ENCODE data around the gene DENND4C.

Gene DENND4C

GRCh38 chr9:19358701-19359100, 128.2 kb downstream of the DENND4C start:
- Histone ChIP-seq H3K4me3 (ENCODE audit: control insufficient read depth in 1 of 7, extremely low read depth in 1 of 7, insufficient read depth in 4 of 7, low read depth in 2 of 7, low read length in 6 of 7) (no peak overlapping the region), H3K27me3 (replicated peaks in 2 of 5; ENCODE audit: control insufficient read depth in 4 of 5, insufficient read depth in 5 of 5, low read length in 4 of 5) (no peaks in the 10 kb centered on the region), H3K9me3 (ENCODE audit: control extremely low read depth in 1 of 5, control insufficient read depth in 4 of 5, insufficient read depth in 2 of 5, low read depth in 1 of 5, low read length in 4 of 5) (no peaks in the 10 kb centered on the region), H3K27ac (ENCODE audit: insufficient read depth in 1 of 2, low read depth in 1 of 2, low read length in 2 of 2, poor library complexity in 1 of 2, severe bottlenecking in 2 of 2) (no peak overlapping the region), H3K36me3 (ENCODE audit: control insufficient read depth in 4 of 4, insufficient read depth in 4 of 4, low read length in 3 of 4) (peaks cover 13 to 55% (median 31%) of the 10 kb centered on the region in 4 experiments), H3K4me1 (ENCODE audit: control extremely low read depth in 1 of 4, control insufficient read depth in 4 of 4, insufficient read depth in 4 of 4, low read length in 3 of 4) (no peaks in the 10 kb centered on the region)
- ChIA-PET CTCF (interaction anchor here (0.6 to 1.0 kb wide), 4 partner anchors 19 to 99 kb away, joined by 3 to 4 read pairs (median 3); no protein-coding TSS in a partner anchor), POLR2A (no interaction called here)
- DNase-seq = no peak
- no CpG with 5 or more reads among the region's 3 CpGs for WGBS (ENCODE audit: insufficient coverage)

DNA sequence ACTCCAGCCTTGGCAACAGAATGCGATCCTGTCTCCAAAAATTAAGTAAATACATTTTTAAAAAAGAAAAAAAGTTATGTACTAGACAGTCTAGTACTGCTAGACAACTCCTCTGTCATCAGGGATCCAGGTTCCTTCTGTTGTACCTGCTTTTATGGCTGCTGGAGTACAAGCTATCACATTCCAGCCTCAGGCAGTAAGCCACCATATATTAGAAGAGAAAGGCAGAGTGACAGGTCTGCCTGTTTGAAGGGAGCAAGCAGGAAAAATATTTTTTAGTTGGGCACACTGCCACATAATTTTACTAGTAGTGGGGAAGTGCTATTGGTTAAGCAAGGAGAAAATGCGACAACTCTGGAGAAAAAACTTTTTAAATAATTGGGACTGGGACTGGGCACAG, 138.6 kb downstream of the DENND4C start:
- Histone ChIP-seq H3K4me1 (ENCODE audit: control extremely low read depth in 1 of 4, control insufficient read depth in 4 of 4, insufficient read depth in 4 of 4, low read length in 3 of 4) (peaks cover 0 to 6% (median under 1%) of the 10 kb centered on the region in 4 experiments), H3K27ac (ENCODE audit: insufficient read depth in 1 of 2, low read depth in 1 of 2, low read length in 2 of 2, poor library complexity in 1 of 2, severe bottlenecking in 2 of 2) (peak overlapping the region in 1 of 2 experiments; percentile 26), H3K27me3 (replicated peaks in 2 of 5; ENCODE audit: control insufficient read depth in 4 of 5, insufficient read depth in 5 of 5, low read length in 4 of 5) (no peaks in the 10 kb centered on the region), H3K36me3 (ENCODE audit: control insufficient read depth in 4 of 4, insufficient read depth in 4 of 4, low read length in 3 of 4) (peaks cover 10 to 47% (median 20%) of the 10 kb centered on the region in 4 experiments), H3K4me3 (ENCODE audit: control insufficient read depth in 1 of 7, extremely low read depth in 1 of 7, insufficient read depth in 4 of 7, low read depth in 2 of 7, low read length in 6 of 7) (no peak overlapping the region), H3K9me3 (ENCODE audit: control extremely low read depth in 1 of 5, control insufficient read depth in 4 of 5, insufficient read depth in 2 of 5, low read depth in 1 of 5, low read length in 4 of 5) (no peaks in the 10 kb centered on the region)
- no peak for DNase-seq
- ChIA-PET CTCF (interaction anchor here (1.1 to 1.2 kb wide), 2 partner anchors 88 to 90 kb away, joined by 3 to 4 read pairs; no protein-coding TSS in a partner anchor), POLR2A (no interaction called here)
- WGBS (ENCODE audit: insufficient coverage) = 67% methylated on average over 1 of the region's 2 CpGs

DNA sequence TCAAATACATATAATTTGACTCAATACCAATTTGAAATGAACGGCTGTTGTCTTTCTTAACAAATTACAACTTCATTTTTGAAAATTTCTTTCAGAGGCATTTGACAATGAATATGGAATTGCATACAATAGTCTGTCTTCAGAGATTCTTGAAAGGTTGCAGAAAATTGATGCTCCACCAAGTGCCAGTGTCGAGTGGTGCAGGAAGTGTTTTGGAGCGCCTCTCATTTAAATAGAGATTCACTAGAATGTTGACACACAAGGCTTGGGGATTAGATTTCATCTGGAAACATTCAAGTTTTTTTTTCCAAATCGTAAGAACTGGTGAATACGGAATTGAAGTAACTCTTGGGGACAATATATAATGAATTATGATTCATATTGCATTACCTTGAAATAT, 141.4 kb downstream of the DENND4C start:
- 79% methylated on average over 2 of the region's 5 CpGs for WGBS (ENCODE audit: insufficient coverage)
- Histone ChIP-seq H3K4me3 (ENCODE audit: control insufficient read depth in 1 of 7, extremely low read depth in 1 of 7, insufficient read depth in 4 of 7, low read depth in 2 of 7, low read length in 6 of 7) (no peak overlapping the region), H3K27ac (ENCODE audit: insufficient read depth in 1 of 2, low read depth in 1 of 2, low read length in 2 of 2, poor library complexity in 1 of 2, severe bottlenecking in 2 of 2) (no peak overlapping the region), H3K36me3 (ENCODE audit: control insufficient read depth in 4 of 4, insufficient read depth in 4 of 4, low read length in 3 of 4) (peaks cover 3 to 63% (median 39%) of the 10 kb centered on the region in 4 experiments), H3K27me3 (replicated peaks in 2 of 5; ENCODE audit: control insufficient read depth in 4 of 5, insufficient read depth in 5 of 5, low read length in 4 of 5) (no peaks in the 10 kb centered on the region), H3K4me1 (ENCODE audit: control extremely low read depth in 1 of 4, control insufficient read depth in 4 of 4, insufficient read depth in 4 of 4, low read length in 3 of 4) (peaks cover 0 to 7% (median 1%) of the 10 kb centered on the region in 4 experiments), H3K9me3 (ENCODE audit: control extremely low read depth in 1 of 5, control insufficient read depth in 4 of 5, insufficient read depth in 2 of 5, low read depth in 1 of 5, low read length in 4 of 5) (no peaks in the 10 kb centered on the region)
- ChIA-PET CTCF (interaction anchor here (0.6 kb wide), 1 partner anchor 25 kb away, joined by 3 read pairs; no protein-coding TSS in a partner anchor), POLR2A (interaction anchor here (0.7 to 0.9 kb wide), 2 partner anchors 11 to 84 kb away, joined by 3 to 9 read pairs; no protein-coding TSS in a partner anchor)
- peak in 2 of 3 donors; percentile 34 to 39 for DNase-seq

GRCh38 chr9:19372567-19372966, 142.1 kb downstream of the DENND4C start:
- CTCF ChIA-PET = no interaction called here
- no peaks in the 10 kb centered on the region for H3K27me3 ChIP-seq (replicated peaks in 2 of 5; ENCODE audit: control insufficient read depth in 4 of 5, insufficient read depth in 5 of 5, low read length in 4 of 5)
- no peak overlapping the region for H3K4me3 ChIP-seq (ENCODE audit: control insufficient read depth in 1 of 7, extremely low read depth in 1 of 7, insufficient read depth in 4 of 7, low read depth in 2 of 7, low read length in 6 of 7)
- POLR2A ChIA-PET = interaction anchor here (0.7 kb wide), 1 partner anchor 84 kb away, joined by 9 read pairs; no protein-coding TSS in a partner anchor
- no peak overlapping the region for H3K27ac ChIP-seq (ENCODE audit: insufficient read depth in 1 of 2, low read depth in 1 of 2, low read length in 2 of 2, poor library complexity in 1 of 2, severe bottlenecking in 2 of 2)
- peaks cover 5 to 67% (median 45%) of the 10 kb centered on the region in 4 experiments for H3K36me3 ChIP-seq (ENCODE audit: control insufficient read depth in 4 of 4, insufficient read depth in 4 of 4, low read length in 3 of 4)
- H3K4me1 ChIP-seq (ENCODE audit: control extremely low read depth in 1 of 4, control insufficient read depth in 4 of 4, insufficient read depth in 4 of 4, low read length in 3 of 4) = peaks cover 0 to 14% (median 3%) of the 10 kb centered on the region in 4 experiments
- 85% methylated on average over 5 of the region's 8 CpGs for WGBS (ENCODE audit: insufficient coverage)
- H3K9me3 ChIP-seq (ENCODE audit: control extremely low read depth in 1 of 5, control insufficient read depth in 4 of 5, insufficient read depth in 2 of 5, low read depth in 1 of 5, low read length in 4 of 5) = no peaks in the 10 kb centered on the region
- DNase-seq = no peak

DNA sequence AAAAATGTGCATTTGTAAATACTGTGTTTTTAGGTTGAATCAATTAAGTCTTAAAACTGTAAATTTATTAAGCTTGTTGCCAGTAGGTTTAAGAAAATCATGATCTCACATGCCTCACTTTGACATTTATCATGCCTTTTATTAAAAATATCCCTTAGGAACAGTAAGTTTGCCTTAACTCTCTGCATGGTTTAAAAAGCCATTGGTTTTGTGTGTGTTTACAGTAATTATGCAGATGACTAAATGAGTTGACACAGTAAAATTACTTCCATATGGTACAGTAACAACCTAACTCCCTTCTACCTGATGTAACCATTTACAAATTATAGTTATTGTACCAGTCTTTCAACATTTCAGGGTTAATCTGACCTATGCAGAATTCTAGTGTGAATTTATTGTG, 143.0 kb downstream of the DENND4C start:
- Histone ChIP-seq H3K36me3 (ENCODE audit: control insufficient read depth in 4 of 4, insufficient read depth in 4 of 4, low read length in 3 of 4) (peaks cover 5 to 73% (median 51%) of the 10 kb centered on the region in 4 experiments), H3K4me3 (ENCODE audit: control insufficient read depth in 1 of 7, extremely low read depth in 1 of 7, insufficient read depth in 4 of 7, low read depth in 2 of 7, low read length in 6 of 7) (no peak overlapping the region), H3K9me3 (ENCODE audit: control extremely low read depth in 1 of 5, control insufficient read depth in 4 of 5, insufficient read depth in 2 of 5, low read depth in 1 of 5, low read length in 4 of 5) (no peaks in the 10 kb centered on the region), H3K27me3 (replicated peaks in 2 of 5; ENCODE audit: control insufficient read depth in 4 of 5, insufficient read depth in 5 of 5, low read length in 4 of 5) (no peaks in the 10 kb centered on the region), H3K27ac (ENCODE audit: insufficient read depth in 1 of 2, low read depth in 1 of 2, low read length in 2 of 2, poor library complexity in 1 of 2, severe bottlenecking in 2 of 2) (no peak overlapping the region), H3K4me1 (ENCODE audit: control extremely low read depth in 1 of 4, control insufficient read depth in 4 of 4, insufficient read depth in 4 of 4, low read length in 3 of 4) (peaks cover 7 to 23% (median 13%) of the 10 kb centered on the region in 4 experiments)
- CTCF ChIA-PET = no interaction called here
- POLR2A ChIA-PET = no interaction called here
- no peak for DNase-seq

DNA sequence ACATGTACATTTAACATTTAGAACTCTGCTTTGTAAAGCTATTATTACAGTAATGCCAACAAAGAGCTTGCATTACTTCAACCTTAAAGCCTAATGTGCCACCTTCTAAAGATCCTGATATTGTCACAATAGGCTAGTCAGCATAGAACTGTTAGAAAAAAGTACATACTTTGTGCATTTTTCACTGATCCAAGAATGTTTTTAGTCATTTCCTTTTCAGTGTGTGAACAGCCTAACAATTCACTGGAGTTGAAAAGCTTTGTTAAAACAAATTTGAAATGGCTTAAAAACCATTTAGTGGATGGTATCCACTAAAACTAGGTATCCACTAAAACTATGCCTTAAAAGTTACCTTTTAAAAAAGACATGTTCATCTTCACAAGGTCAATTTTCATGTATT, 145.0 kb downstream of the DENND4C start:
- CTCF ChIA-PET = interaction anchor here (1.0 kb wide), 2 partner anchors 11 to 82 kb away, joined by 3 to 4 read pairs; no protein-coding TSS in a partner anchor
- Histone ChIP-seq H3K4me3 (ENCODE audit: control insufficient read depth in 1 of 7, extremely low read depth in 1 of 7, insufficient read depth in 4 of 7, low read depth in 2 of 7, low read length in 6 of 7) (no peak overlapping the region), H3K27ac (ENCODE audit: insufficient read depth in 1 of 2, low read depth in 1 of 2, low read length in 2 of 2, poor library complexity in 1 of 2, severe bottlenecking in 2 of 2) (no peak overlapping the region), H3K27me3 (replicated peaks in 2 of 5; ENCODE audit: control insufficient read depth in 4 of 5, insufficient read depth in 5 of 5, low read length in 4 of 5) (no peaks in the 10 kb centered on the region), H3K4me1 (ENCODE audit: control extremely low read depth in 1 of 4, control insufficient read depth in 4 of 4, insufficient read depth in 4 of 4, low read length in 3 of 4) (peaks cover 17 to 31% (median 22%) of the 10 kb centered on the region in 4 experiments), H3K9me3 (ENCODE audit: control extremely low read depth in 1 of 5, control insufficient read depth in 4 of 5, insufficient read depth in 2 of 5, low read depth in 1 of 5, low read length in 4 of 5) (no peaks in the 10 kb centered on the region), H3K36me3 (ENCODE audit: control insufficient read depth in 4 of 4, insufficient read depth in 4 of 4, low read length in 3 of 4) (peaks cover 5 to 77% (median 44%) of the 10 kb centered on the region in 4 experiments)
- DNase-seq = no peak
- POLR2A ChIA-PET = interaction anchor here (0.5 to 0.7 kb wide), 3 partner anchors 138 to 306 kb away, joined by 4 to 7 read pairs (median 6); no protein-coding TSS in a partner anchor

- Histone ChIP-seq H3K36me3 (ENCODE audit: control insufficient read depth in 4 of 4, insufficient read depth in 4 of 4, low read length in 3 of 4) (peaks cover 3 to 71% (median 41%) of the 10 kb centered on the region in 4 experiments), H3K27me3 (replicated peaks in 2 of 5; ENCODE audit: control insufficient read depth in 4 of 5, insufficient read depth in 5 of 5, low read length in 4 of 5) (no peaks in the 10 kb centered on the region), H3K4me1 (ENCODE audit: control extremely low read depth in 1 of 4, control insufficient read depth in 4 of 4, insufficient read depth in 4 of 4, low read length in 3 of 4) (peaks cover 17 to 28% (median 23%) of the 10 kb centered on the region in 4 experiments), H3K4me3 (ENCODE audit: control insufficient read depth in 1 of 7, extremely low read depth in 1 of 7, insufficient read depth in 4 of 7, low read depth in 2 of 7, low read length in 6 of 7) (peak overlapping the region in 1 of 7 experiments; percentile 92), H3K27ac (ENCODE audit: insufficient read depth in 1 of 2, low read depth in 1 of 2, low read length in 2 of 2, poor library complexity in 1 of 2, severe bottlenecking in 2 of 2) (peak overlapping the region in 1 of 2 experiments; percentile 96), H3K9me3 (ENCODE audit: control extremely low read depth in 1 of 5, control insufficient read depth in 4 of 5, insufficient read depth in 2 of 5, low read depth in 1 of 5, low read length in 4 of 5) (no peaks in the 10 kb centered on the region)
- ChIA-PET CTCF (interaction anchor here (0.9 to 1.4 kb wide), 3 partner anchors 18 to 88 kb away, joined by 3 to 5 read pairs (median 3); no protein-coding TSS in a partner anchor), POLR2A (interaction anchor here (0.6 kb wide), 1 partner anchor 1538 kb away, joined by 5 read pairs; no protein-coding TSS in a partner anchor)
- no peak for DNase-seq
- no CpG with 5 or more reads among the region's 2 CpGs for WGBS (ENCODE audit: insufficient coverage)
Observed at GRCh38 chr9:19376931-19377330, 146.4 kb downstream of the DENND4C start.
